ENCODE measurements around the gene PTPN4.

DNA sequence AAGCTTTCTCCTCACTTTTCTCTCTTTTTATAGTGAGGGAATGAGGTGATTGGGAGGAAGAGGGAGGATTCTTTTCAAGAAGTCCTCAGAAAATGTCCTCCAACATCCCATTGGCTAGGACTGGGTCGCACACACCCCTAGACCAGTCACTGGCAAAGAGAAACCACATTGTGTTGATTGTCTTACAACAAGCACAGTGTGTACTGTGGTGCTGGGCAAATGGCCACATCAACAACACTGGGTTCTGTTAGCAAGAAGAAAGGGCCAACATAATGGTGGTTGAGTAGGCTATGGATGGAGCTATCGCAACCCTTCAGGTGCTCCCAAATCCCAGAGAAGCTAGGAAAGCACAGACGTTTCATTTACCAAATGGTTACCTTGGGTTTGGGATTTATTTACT is 18.7 kb upstream of the PTPN4 start:
- TF ChIP-seq POLR2A (IDR thresholded peaks at IDR 0.05; ENCODE audit: low read length) (no peak), GATA1 (IDR thresholded peaks at IDR 0.05; ENCODE audit: low read depth, low read length) (no peak)

Data from erythroblast (primary cell).